HG03139 (cell line): ENCODE measurements around the gene FAM24B.
"Not testable (repeated sequence)": the region's sequence is repeated elsewhere in the genome, so short reads cannot be mapped to it uniquely, and the experiment has no call there.

Experiments used
- ATAC-seq: cut with Tn5 transposase; IDR thresholded peaks from one replicate; pipeline ENCODE4 v1.9.1; 2021; ENCODE audit not compliant: unreplicated experiment

Gene FAM24B

DNA sequence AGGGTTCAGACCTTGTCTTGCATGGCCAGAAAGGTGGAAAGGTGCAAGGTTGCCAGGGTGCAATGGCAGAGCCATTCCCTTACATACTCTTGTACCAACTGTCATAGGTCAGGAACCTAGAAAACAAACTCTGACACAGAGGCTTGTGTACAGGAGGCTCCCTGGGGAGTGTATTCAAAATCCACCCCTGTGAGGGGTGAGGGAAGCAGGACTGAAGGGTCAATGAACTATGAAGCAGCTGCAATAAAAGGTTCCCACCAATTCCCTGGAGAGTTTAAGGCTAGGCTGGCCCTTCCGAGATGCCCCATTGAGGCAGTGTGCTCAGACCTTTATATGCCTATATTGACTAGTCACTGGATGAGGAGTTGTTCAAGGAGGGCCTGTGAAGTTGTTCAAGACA is 19.9 kb downstream of the FAM24B start:
- no peak for ATAC-seq

DNA sequence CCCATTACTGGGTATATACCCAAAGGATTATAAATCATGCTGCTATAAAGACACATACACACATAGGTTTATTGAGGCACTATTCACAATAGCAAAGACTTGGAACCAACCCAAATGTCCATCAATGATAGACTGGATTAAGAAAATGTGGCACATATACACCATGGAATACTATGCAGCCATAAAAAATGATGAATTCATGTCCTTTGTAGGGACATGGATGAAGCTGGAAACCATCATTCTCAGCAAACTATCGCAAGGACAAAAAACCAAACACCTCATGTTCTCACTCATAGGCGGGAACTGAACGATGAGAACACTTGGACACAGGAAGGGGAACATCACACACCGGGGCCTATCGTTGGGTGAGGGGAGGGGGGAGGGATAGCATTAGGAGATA is 21.3 kb downstream of the FAM24B start:
- ATAC-seq, result not testable (repeated sequence)

DNA sequence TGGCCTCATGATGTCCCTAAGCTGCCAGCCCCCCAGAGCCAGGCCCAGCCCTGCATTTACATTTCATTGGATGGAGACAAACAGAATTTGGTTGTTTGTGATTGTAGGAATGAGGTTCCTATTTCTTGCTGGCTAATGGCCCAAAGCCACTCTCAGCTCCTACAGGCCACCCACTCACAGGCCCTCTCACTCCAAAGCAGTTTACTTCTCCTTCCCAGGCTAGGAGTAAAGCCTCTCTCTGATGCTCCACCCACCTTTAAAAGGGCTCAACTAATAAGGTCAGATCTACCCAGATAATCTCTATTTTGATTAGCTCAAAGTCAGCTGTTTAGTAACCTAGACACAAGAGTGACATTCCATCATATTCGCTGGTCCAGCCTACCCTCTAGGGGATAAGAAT is 22.5 kb downstream of the FAM24B start:
- ATAC-seq, result no peak

DNA sequence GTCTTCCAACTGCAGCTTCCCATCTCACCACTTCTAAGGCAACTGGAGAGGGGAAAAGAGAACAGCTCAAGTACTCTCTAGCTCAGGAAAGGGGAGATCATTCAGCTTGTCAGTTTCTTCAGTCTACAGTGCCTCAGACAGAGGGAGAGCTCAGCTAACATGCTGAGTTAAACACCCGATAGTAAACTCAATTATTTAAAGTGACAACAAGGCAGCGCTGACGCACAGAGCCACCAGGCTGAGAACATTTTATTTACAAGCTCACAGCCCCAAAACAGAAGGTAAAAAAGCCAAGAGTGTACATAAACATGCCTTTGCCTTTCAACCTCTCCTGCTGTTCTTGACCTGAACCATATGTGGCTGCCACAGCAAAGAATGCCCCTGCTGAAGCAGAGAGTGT is 23.6 kb downstream of the FAM24B start:
- no peak for ATAC-seq

DNA sequence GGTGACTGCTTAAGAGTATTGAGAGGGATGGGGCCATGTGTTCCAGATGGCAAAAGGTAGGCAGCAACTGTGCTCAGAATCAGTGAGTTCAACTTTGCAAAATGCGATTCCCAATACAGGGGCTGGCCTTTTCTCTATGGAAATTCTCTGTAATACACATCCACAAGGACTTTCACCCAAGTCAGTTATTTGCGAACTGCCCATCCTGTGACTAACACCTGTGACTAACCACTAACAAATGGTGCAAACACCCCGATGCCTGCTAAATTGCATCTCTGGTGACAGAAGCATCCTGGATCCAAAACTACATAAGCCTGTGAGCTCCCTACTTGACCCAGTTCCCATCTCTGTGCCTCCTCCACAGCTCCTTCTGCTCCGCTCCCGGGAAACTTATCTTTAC is 24.7 kb downstream of the FAM24B start:
- ATAC-seq, result no peak

DNA sequence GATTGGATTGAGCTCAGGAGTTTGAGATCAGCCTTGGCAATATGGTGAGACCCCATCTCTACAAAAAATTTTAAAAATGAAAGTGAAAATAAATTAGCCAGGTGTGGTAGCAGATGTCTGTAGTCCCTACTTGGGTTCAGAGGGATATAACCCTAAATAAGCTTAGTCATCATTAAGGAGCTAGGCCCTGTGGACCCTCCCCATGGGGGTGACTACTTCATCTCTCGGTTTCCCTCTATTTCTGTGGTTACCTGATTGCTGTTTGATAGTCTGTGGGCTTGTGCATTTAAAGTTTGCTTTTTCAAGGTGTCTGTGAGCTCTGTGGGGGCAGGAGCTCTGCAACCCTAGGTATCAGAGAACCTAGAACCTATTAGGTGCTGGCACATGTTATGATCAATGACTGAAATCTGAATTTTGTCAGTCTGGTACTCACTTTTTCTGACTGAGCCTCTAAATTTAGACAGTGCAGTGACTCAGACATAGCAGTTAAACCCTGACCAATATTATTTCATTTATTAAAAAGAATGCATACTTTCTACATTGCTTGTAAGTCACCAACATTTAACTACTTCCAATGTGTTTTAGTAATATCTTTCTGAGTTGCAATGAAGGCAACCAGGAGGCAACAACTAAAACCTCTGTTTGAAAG is 25.6 kb downstream of the FAM24B start:
- no peak for ATAC-seq

DNA sequence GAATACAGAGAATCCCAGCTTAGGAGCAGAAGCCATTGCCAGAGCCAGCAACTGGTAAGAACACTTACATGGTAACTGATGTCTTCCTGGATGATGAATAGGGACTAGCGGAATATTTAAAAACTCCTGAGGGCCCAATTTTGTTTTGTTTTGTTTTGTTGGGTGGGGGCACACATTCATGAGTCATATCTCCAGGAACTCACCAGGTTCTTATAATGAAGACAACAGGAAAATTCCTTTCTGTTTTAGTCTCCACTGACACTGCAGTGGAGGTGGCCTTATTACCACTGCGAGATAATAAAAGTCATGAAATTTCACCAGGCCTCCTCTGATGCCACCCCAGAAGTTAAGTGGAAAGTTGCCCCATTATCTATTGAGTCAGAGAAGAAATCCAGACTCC is 27.1 kb downstream of the FAM24B start:
- ATAC-seq, result no peak

DNA sequence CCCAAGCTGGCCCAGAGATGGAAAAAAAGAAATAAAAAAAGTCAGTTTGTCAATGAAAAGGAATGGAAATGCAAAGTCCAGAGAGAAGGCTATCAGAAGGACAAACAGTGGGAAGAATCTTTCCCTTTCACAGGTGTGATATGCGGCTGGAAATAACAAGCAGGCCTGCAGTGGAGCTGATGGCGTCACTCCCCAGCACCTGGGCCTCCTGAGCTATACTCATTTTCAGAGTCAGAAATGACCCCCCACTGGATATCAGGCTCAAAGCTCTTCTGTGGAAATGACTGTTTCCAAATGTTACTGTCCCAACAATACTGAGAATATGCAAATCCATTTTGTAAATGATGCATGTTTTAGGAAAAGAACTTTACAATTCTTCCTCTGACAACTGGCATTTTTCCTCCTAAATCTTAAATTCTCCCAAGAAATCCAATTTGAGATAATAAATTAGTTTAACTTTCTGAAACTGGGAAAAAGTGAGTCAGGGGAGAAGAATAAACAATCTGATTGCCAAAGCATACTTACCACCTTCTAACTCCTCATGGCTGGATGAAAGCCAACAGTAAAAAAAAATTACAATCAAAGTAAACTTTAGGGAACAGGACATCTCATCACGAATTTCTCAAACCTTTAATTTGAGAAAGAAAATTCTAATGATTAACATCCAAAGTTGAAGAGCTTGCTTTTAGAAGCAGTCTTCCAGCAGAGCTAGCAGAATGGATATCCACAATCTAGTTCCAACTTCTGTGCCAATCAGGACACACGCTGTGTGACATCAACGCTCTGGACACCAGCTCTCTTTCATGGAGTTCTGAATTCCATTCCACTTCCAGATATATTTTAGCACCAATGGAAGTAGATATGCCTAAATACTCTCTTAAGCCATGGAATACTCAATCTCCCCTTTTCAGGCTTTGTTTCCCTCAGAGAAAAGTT is 28.4 kb downstream of the FAM24B start:
- no peak for ATAC-seq

DNA sequence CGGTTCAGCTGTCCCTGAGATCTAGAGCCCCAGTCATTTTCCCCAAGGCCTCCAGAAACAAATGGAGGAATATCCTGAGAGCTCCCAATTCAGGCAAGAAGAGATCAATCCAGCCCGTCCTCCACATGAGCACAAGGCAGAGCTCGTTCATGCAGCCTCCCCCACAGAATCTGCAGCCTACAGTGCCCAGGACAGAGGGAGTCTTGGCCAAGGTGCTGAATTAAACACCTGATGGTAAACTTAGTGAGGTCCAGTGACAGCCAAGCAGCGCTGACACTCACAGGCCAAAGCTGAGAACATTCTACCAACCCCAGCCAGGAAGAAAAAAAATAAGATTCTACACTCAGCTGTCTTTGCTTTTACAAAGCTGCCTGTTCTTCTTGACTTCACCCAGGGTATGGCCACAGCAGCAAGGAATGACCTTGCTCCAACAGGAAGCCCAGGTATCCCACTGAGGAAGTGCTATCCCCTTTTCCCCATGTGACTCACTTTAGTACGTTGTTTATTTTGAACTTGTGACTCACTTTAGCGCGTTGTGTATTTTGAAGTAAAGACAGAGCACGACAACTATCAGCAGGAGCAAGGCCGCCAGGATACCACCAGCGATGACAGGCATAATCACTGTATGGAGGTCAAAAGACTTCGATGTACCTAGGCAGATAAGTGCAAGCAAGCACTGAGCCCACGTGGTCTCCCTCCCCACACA is 29.3 kb downstream of the FAM24B start:
- no peak for ATAC-seq

DNA sequence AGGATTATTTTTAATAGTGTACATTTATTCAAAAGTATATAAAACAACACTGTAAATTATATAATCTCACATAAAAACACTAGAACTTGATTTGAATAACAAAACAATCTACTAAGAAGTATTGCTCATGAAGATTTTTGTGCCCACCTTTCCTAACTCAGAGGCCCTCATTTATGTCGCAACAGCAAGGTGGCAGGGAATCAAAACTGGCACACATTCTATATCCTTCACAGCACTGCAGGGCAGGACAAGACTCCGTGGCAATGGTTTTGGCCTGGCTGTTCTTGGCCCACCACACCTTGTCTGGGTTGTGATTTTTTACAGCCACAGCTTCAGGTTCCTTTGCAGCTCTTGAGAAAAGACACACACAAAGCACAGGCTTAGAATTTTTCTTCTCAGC is 30.3 kb downstream of the FAM24B start:
- ATAC-seq, result no peak

DNA sequence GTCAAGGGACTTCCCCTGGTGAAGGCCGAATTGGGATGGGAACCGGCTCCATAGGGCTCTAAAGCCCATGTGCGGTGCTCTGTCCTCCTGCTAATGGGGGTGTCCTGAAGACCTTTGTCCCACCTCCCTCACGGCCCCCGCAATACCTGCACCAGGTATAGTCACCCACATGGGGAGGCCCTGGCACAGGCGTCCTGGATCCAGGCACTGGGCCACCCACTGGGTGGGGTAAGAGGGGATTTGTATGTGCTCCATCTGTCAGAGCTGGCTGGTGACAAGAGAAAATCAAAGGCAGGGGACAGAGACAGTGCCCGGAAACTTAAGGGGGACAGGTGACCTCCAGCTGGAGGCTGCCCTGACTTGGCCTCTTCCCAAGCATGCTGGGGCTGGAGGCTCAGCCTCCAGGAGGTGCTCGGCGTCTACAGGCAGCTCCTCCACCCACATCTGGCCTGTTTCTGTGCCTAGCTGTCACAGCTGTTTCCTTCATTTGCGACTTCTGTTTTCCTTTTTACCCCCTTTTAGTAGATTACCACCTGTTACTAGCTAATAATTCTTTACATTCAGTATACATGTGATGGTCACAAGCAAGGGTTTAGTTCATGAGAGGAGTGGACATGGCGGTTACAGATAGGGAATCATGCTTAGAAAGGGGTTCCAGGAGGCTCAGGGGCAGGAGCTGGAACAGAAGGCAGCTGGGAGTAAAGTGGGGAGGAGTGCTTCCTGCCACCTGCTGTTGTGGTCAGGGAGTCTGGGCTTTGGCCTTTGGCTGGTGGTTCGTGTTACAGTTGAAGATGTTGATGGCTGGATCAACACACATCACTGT is 31.4 kb downstream of the FAM24B start:
- peak; percentile 48 for ATAC-seq

DNA sequence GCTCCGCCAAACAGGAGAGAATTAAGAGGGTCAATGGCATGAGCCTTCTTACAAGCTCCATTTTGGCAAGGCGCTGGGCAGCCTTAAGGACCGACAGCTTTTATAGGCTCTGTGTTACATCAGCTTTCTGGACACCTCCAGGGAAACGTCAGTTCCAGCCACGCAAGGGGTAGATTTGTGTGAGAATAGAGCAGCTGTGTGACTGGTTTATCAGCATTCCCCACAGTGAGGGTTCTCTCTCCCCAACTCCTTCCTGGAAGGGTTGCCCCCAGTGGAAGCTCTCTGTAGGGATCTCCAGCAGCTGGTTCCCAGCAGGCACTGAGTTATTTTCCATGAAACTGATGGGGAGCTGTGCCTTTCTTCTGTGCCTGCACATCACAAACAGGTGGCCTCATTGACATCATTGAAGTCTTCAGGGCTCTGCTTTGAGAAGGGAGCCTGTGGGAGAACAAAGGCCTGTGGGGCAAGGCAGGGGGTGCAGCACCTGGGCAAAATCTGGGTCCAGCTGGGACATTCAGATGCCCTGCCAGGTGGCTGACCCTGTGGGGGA is 33.5 kb downstream of the FAM24B start, which contains the start of gene CUZD1:
Gene CUZD1 (minus strand): TSS at position 75 of the 550 bp plus-strand sequence. CDS start 14 bp downstream, at position 61.
- ATAC-seq, result no peak

DNA sequence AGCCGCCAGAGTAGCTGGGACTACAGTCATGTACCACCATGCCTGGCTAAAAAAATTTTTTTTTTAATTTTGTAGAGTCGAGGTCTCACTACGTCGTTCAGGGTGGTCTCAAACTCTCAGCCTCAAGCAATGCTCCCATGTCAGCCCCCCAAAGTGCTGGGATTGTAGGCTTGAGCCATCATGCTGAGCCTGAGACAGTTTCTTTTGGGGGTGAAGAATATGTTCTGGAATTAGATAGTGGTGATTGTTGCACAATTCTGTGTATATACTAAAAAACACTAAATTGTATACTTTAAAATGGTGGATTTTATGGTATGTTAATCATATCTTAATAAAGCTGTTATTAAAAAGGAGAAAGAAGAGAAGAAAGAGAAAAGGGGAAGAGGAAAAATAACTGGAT is 35.2 kb downstream of the FAM24B start:
- no peak for ATAC-seq

DNA sequence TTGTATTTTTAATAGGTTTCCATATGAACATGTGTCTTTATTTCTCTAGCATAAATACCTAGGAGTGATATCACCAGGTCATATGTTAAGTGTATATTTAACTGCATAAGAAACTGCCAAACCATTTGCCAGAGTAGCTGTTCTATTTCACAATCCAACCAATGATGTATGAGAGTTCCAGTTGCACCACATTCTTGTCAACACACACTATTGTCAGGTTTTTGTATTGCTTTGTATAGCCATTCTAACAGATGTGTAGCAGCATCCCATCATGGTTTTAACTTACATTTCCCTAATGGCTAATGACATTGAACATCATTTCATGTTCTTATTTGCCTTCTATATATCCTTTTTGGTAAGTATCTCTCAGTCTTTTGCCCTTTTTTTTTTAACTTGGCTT is 37.8 kb downstream of the FAM24B start:
- ATAC-seq, result no peak

DNA sequence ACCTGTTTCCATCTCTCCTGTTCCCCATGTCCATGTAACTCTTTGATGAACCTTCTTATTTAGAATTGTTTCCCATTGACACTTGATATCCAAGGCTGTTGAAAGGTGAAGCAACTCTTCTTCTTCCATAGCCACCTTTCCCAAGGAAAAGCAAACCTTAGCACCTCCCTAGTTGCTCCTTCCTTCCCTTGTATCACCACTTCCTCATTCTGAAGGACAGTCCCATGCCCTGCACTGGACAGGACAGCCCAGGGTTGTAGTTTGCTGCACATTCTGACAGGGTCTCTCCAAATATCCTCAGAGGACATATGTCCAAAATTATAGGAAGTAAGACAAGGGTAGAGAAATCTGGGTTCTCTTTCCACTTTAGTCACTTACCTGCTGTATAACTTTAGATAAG is 39.9 kb downstream of the FAM24B start:
- no peak for ATAC-seq

DNA sequence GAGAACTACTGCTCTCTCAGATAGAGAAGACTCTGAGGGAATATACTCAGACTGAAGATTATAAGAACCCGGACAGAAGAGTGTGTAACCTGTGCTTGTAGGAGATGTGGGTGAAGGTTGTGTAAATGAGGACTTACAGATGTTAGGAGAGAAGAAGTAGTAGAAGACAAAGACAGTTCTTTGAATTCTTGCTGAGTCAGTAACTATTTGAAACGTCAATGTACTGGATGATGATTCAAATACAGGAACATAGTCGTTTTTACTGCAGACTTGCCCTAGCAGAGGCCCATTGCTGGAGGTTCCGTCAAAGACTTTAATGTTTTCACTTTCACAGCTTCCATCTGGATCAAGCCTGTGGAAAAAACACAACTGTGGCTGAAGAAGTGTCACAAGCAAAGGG is 40.5 kb downstream of the FAM24B start:
- no peak for ATAC-seq

DNA sequence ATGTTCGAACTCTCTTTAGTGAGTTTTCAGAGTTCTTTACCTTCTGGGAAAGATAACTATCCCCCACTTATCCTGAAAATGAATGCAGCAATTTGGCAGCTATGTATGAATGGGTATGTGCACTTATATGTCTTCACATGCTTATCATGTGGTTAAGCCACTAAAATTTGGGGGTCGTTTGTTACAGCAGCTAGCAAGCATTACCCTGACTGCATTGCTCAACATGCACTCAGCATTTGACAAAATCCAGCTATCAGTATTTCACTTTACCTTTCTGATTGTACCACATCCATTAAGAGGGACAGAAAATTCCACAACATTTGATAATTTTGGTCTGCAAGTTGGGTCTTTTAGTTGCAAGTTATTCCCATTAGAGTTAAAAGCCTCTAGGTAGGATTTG is 43.5 kb downstream of the FAM24B start:
- ATAC-seq, result no peak

DNA sequence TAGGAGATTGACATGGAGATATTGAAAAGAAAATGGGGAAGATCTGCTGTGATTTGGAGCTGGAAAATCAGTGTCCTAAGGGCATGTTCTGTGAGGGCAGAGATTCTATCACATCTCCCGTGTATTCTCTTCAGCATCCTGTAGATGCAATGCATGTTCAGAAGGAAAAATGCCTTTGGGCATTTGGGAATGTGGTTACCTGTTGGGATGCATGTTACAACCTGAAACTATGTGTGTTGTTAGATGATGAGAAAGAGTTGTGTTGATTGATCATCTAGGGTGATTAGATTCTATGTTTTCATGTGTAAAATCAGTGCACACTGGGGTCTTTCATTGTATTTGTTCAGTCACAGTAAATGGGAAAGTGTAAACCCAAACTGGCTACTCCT is 48.4 kb downstream of the FAM24B start:
- no peak for ATAC-seq

DNA sequence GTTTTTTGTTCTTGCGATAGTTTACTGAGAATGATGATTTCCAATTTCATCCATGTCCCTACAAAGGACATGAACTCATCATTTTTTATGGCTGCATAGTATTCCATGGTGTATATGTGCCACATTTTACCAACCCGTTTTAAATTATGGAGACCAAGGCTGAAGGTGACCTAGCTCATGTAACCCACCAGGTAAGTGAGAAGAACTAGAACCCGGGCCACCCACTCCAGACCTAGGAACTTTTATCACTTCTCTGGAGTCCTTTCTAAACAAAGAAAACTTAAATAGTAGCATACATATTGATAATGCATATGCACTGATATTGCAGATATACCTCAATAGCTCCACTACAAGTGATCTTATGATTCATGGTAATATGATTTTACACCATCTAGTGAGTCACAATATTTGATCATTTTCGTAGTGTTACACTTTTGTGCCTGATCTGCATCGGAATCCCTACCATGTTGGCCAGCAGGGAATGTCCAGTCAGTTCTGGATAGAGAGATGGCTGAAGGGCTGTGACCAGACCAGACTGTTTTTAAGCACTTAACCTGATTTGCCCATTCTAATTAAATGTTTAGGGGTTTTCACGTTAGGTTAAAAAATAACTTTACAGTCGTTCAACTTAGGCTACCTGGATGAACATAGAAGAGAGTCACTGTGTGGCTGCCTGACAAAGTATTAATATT is 49.0 kb downstream of the FAM24B start:
- no peak for ATAC-seq

DNA sequence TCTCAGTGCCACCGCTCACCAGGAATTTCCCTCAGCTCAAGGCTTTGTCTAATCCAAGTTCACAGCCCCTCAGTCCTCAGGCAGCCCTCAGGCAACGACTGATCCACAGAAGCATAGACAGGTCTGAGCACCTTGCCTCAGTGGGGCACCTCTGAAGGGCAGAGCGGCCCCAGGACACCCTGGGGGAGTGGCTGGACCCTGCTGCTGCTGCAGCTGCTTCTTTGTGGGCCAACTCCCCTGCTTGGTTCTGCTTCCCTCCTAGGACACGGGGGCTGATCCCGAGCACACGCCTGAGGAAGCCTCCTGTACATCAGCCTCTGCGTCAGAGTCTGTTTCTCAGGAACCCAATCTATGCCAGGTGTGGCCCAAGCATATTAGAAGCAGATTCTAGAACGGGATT is 49.9 kb downstream of the FAM24B start:
- ATAC-seq, result no peak
